Uterus (tissue), 4 donors: Measurements from ENCODE around the gene ADGRE3. TPM values are rescaled to one million over a fixed set of nuclear protein-coding genes. Genes with fewer than 3 reads are reported as not detected.

Experiments
- DNase-seq, 2 donors: peaks; one replicate each; pipeline ENCODE4 v3.0.0-alpha.2; 2019 to 2020
- H3K27ac ChIP-seq, 2 donors: fragments of 200-600 bp; sonication (generic); 1 replicate in 1 of 2; 2 replicates in 1 of 2; pipeline ENCODE4 v1.5.1; 2016 to 2018
- H3K27me3 ChIP-seq, 2 donors: fragments of 200-600 bp; sonication (generic); one replicate each; pipeline ENCODE4 v1.5.1; 2018 to 2019; ENCODE audit warnings: control low read depth in 1 of 2
- H3K36me3 ChIP-seq, 2 donors: fragments of 200-600 bp; sonication (generic); one replicate each; pipeline ENCODE4 v1.5.1; 2019; ENCODE audit warnings: control low read depth in 1 of 2
- H3K4me1 ChIP-seq, 2 donors: fragments of 200-600 bp; sonication (generic); one replicate each; pipeline ENCODE4 v1.5.1; 2018 to 2019; ENCODE audit warnings: control low read depth in 1 of 2
- H3K4me3 ChIP-seq, 2 donors: fragments of 200-600 bp; sonication (generic); 1 replicate in 1 of 2; 2 replicates in 1 of 2; pipeline ENCODE4 v1.5.1; 2018 to 2019; ENCODE audit warnings: mild to moderate bottlenecking in 1 of 2
- H3K9me3 ChIP-seq, 2 donors: fragments of 200-600 bp; sonication (generic); one replicate each; pipeline ENCODE4 v1.5.1; 2019; ENCODE audit warnings: control low read depth in 1 of 2
- POLR2A ChIP-seq, 2 donors: fragments of 450-650 bp; IDR thresholded peaks; one replicate each; pipeline ENCODE4 v1.6.1; 2016; ENCODE audit warnings: antibody characterized with exemption in 2 of 2, mild to moderate bottlenecking in 1 of 2, moderate library complexity in 1 of 2
- intact Hi-C: fragments of 100-400 bp; cut with DNase I; formaldehyde crosslinking; loops from one replicate; pipeline ENCODE4 v1.15.1; 2023; ENCODE audit warnings: low total_unique reads
- total RNA-seq, 4 donors: library from RNA; depleted of rRNA in 3 of 4; stranded (reverse); fragments of >200 nt in 3 of 4; gene quantifications; one replicate each; pipeline versions ENCODE4 v1.1.0 to v1.2.4, GENCODE V29; 2014 to 2023
- TF ChIP-seq, protein P1 (sequence below), 4 experiments: fragments of 200-600 bp in 2 of 4; fragments of 450-650 bp in 2 of 4; sonication (generic) in 2 of 4; IDR thresholded peaks; one replicate each; pipeline ENCODE4 v1.5.1; 2016 to 2019; ENCODE audit warnings: antibody characterized with exemption in 4 of 4, mild to moderate bottlenecking in 2 of 4, moderate library complexity in 1 of 4
- donor health status: DM: yes; HTN: yes; CAD: no.

ADGRE3 gene, protein sequence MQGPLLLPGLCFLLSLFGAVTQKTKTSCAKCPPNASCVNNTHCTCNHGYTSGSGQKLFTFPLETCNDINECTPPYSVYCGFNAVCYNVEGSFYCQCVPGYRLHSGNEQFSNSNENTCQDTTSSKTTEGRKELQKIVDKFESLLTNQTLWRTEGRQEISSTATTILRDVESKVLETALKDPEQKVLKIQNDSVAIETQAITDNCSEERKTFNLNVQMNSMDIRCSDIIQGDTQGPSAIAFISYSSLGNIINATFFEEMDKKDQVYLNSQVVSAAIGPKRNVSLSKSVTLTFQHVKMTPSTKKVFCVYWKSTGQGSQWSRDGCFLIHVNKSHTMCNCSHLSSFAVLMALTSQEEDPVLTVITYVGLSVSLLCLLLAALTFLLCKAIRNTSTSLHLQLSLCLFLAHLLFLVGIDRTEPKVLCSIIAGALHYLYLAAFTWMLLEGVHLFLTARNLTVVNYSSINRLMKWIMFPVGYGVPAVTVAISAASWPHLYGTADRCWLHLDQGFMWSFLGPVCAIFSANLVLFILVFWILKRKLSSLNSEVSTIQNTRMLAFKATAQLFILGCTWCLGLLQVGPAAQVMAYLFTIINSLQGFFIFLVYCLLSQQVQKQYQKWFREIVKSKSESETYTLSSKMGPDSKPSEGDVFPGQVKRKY
- total RNA-seq = under 1 TPM in 1 of 4 donors, not detected in 3; 0.14 TPM

DNA sequence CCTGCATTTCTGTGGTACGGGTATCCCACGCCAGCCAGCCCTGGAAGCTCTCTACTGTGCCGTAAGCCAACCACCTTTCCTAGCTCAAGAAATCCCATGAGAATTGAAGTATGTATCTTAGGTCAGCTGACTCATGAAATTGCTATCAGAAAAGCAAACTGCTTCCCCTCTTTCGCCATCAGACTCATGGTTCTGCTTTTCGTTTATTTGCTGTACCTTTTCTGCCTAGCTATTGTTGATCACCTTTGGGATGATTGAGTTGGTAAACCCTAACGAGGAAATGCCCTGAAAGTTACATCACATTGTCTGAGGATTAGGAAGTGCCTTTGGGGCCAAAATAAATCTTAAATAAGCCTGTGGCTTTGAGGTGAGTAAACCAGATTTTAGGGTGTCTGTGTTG is at the start of gene ADGRE3:
Gene ADGRE3 (minus strand): TSS at position 81 of the 400 bp plus-strand sequence. CDS start 74 bp downstream, at position 7.
- no peak within 1 kb of the TSS for H3K4me3 ChIP-seq

DNA sequence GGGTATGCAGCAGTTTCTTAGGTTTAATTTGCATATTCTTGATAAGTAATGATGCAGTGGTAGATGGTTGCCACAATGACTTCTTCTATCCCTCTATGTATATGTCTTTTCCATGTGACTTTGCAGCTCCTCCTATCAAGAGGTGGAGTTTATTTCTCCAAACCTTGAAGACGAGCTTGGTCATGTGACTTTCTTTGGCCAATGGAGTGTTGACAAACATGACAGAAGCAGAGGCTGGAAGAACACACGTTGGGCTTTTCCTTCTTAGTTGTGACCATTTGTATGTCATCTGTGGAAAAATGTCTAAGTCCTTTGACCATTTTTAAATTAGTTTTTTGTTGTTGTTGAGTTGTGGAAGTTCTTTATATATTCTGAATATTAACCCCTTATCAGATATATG is 47.5 kb upstream of the ADGRE3 start:
- H3K27me3 ChIP-seq = no peaks in the 10 kb centered on the region
- intact Hi-C loops = no loop called here
- DNase-seq = no peak

More for the DNA sequence above, at the start of gene ADGRE3:
- Histone ChIP-seq H3K36me3 (no peaks in the 10 kb centered on the region), H3K9me3 (no peaks in the 10 kb centered on the region), H3K27me3 (no peaks in the 10 kb centered on the region), H3K27ac (no peak within 1 kb of the TSS), H3K4me1 (no peaks in the 10 kb centered on the region)
- no peak for DNase-seq
- intact Hi-C loops = no loop called here
- TF ChIP-seq POLR2A (IDR thresholded peaks at IDR 0.05) = no peak
- TF ChIP-seq, protein P1, sequence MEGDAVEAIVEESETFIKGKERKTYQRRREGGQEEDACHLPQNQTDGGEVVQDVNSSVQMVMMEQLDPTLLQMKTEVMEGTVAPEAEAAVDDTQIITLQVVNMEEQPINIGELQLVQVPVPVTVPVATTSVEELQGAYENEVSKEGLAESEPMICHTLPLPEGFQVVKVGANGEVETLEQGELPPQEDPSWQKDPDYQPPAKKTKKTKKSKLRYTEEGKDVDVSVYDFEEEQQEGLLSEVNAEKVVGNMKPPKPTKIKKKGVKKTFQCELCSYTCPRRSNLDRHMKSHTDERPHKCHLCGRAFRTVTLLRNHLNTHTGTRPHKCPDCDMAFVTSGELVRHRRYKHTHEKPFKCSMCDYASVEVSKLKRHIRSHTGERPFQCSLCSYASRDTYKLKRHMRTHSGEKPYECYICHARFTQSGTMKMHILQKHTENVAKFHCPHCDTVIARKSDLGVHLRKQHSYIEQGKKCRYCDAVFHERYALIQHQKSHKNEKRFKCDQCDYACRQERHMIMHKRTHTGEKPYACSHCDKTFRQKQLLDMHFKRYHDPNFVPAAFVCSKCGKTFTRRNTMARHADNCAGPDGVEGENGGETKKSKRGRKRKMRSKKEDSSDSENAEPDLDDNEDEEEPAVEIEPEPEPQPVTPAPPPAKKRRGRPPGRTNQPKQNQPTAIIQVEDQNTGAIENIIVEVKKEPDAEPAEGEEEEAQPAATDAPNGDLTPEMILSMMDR (IDR thresholded peaks at IDR 0.05) = no peak

DNA sequence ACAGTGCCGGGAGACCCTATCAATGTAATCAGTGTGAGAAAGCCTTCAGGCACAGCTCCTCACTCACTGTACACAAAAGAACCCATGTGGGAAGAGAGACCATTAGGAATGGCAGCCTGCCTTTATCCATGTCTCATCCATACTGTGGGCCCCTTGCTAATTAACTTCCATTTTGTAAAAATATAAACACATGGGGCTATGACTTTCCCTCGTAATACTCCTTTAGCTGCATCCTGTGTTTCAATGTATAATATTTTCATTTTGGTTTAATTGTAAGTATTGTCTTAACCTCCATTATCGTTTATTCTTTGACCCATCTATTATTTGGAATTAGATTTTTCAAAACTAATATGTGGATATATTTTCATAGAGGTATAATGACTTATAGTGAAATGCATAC is 44.5 kb upstream of the ADGRE3 start:
- intact Hi-C loops = no loop called here
- Histone ChIP-seq H3K27ac (no peak overlapping the region), H3K9me3 (peaks cover 5 to 89% of the 10 kb centered on the region in 2 donors), H3K4me3 (no peak overlapping the region), H3K36me3 (no peaks in the 10 kb centered on the region), H3K27me3 (no peaks in the 10 kb centered on the region), H3K4me1 (no peaks in the 10 kb centered on the region)
- TF ChIP-seq POLR2A (IDR thresholded peaks at IDR 0.05) = no peak
- TF ChIP-seq, protein P1 (IDR thresholded peaks at IDR 0.05) = no peak
- DNase-seq = no peak

More for the DNA sequence above, 47.5 kb upstream of the ADGRE3 start:
- Histone ChIP-seq H3K4me1 (no peaks in the 10 kb centered on the region), H3K27ac (no peak overlapping the region), H3K36me3 (no peaks in the 10 kb centered on the region), H3K4me3 (no peak overlapping the region), H3K9me3 (peaks cover 5 to 91% of the 10 kb centered on the region in 2 donors)
- TF ChIP-seq POLR2A (IDR thresholded peaks at IDR 0.05) = no peak
- TF ChIP-seq, protein P1 (IDR thresholded peaks at IDR 0.05) = no peak

DNA sequence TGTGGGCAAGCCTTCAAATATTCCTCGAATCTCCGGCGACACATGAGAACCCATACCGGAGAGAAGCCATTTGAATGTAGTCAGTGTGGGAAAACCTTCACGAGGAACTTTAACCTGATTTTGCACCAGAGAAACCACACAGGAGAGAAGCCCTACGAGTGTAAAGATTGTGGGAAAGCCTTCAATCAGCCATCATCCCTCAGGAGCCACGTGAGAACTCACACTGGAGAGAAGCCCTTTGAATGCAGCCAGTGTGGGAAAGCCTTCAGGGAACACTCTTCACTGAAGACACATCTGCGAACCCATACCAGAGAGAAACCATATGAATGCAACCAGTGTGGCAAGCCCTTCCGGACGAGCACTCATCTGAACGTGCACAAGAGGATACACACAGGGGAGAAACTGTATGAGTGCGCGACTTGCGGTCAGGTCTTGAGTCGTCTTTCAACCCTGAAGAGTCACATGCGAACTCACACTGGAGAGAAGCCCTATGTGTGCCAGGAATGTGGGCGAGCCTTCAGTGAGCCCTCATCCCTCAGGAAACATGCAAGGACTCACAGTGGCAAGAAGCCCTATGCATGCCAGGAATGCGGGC is 44.0 kb upstream of the ADGRE3 start:
- intact Hi-C loops = no loop called here
- Histone ChIP-seq H3K36me3 (no peaks in the 10 kb centered on the region), H3K9me3 (peaks cover 5 to 84% of the 10 kb centered on the region in 2 donors), H3K27me3 (no peaks in the 10 kb centered on the region), H3K4me3 (no peak overlapping the region), H3K4me1 (no peaks in the 10 kb centered on the region), H3K27ac (no peak overlapping the region)
- no peak for TF ChIP-seq POLR2A (IDR thresholded peaks at IDR 0.05)
- no peak for DNase-seq

DNA sequence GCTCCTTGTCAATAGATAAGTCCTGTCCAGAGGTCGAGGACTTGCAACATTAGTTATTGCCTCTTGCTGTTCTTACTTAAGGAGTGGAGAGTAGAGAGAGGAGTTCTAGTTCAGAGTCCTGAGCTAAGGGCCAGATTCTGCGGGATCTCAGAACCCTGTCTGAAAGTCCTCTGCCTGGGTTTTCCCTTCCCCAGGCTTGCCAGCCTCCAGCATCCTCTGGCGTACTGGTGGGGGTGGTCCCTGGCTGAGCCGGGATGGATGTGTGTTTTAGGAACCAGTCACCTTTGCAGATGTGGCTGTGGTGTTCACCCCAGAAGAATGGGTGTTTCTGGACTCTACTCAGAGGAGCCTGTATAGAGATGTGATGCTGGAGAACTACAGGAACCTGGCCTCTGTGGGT is 41.2 kb upstream of the ADGRE3 start:
- Histone ChIP-seq H3K36me3 (no peaks in the 10 kb centered on the region), H3K27ac (no peak overlapping the region), H3K27me3 (no peaks in the 10 kb centered on the region), H3K9me3 (peaks cover 5 to 57% of the 10 kb centered on the region in 2 donors), H3K4me1 (no peaks in the 10 kb centered on the region), H3K4me3 (no peak overlapping the region)
- intact Hi-C loops = no loop called here
- DNase-seq = no peak
- TF ChIP-seq, protein P1 (IDR thresholded peaks at IDR 0.05) = no peak
- TF ChIP-seq POLR2A (IDR thresholded peaks at IDR 0.05) = no peak
